SU-DHL-6 (cell line): ENCODE results near the gene ZNF580.

Source experiments
- CTCF ChIP-seq: fragments of 200-600 bp; sonication (generic); IDR thresholded peaks from one replicate; pipeline ENCODE4 v1.5.1; 2017; ENCODE audit warnings: antibody characterized with exemption, mild to moderate bottlenecking, low read length, moderate library complexity; ENCODE audit not compliant: insufficient read depth, poor library complexity, severe bottlenecking
- EZH2phosphoT487 ChIP-seq: fragments of 200-600 bp; sonication (generic), shearing (Covaris generic); conservative IDR thresholded peaks from 2 replicates; pipeline ENCODE4 v1.6.1; 2018; ENCODE audit warnings: mild to moderate bottlenecking, antibody characterized with exemption, low read length, moderate library complexity, mixed read lengths

GRCh38 chr19:55656552-55656951, 15.8 kb downstream of the ZNF580 start:
- no peak for TF ChIP-seq CTCF
- no peak for TF ChIP-seq EZH2phosphoT487
